ENCODE data around the gene HNRNPA3.

DNA sequence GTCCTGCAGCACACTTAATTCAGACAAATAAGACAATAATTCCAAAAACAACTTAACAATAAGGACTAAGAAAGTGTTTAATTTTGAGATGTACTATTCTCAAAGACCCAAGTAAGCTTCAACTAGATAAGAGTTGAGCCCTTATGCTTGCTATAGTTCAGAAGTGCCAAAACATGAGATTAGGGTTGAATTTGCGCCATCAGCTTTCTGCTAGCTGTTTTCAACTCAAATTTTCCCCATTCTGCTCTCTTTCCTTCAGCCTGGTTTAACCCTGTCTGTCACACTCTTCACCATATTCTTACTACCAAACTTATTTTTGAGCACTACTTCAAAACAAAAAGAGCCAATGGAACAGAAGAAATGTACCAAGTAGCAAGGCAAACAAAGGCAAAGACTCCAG lies 47.8 kb downstream of the HNRNPA3 start:
- TF ChIP-seq, protein P1, sequence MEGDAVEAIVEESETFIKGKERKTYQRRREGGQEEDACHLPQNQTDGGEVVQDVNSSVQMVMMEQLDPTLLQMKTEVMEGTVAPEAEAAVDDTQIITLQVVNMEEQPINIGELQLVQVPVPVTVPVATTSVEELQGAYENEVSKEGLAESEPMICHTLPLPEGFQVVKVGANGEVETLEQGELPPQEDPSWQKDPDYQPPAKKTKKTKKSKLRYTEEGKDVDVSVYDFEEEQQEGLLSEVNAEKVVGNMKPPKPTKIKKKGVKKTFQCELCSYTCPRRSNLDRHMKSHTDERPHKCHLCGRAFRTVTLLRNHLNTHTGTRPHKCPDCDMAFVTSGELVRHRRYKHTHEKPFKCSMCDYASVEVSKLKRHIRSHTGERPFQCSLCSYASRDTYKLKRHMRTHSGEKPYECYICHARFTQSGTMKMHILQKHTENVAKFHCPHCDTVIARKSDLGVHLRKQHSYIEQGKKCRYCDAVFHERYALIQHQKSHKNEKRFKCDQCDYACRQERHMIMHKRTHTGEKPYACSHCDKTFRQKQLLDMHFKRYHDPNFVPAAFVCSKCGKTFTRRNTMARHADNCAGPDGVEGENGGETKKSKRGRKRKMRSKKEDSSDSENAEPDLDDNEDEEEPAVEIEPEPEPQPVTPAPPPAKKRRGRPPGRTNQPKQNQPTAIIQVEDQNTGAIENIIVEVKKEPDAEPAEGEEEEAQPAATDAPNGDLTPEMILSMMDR (IDR thresholded peaks at IDR 0.05; ENCODE audit: low read depth, low read length, poor library complexity, severe bottlenecking), result no peak
- TF ChIP-seq EZH2phosphoT487 (IDR thresholded peaks at IDR 0.05; ENCODE audit: borderline replicate concordance, low read length), result no peak
